Endothelial cell of umbilical vein (primary cell): Measurements from ENCODE around the gene NOL6. TPM values are rescaled to one million over a fixed set of nuclear protein-coding genes. Genes with fewer than 3 reads are reported as not detected.
A peak's percentile ranks its signal among the peaks of the same experiment; 100 is the strongest.

Source experiments
- BruUV-seq: library from RNA; stranded (reverse); fragments of 400-500 nt; replicated peaks from 2 replicates; lab custom pipeline; 2021; lab: Mats Ljungman, UMichigan
- CTCF ChIA-PET: fragments of 300-600, 350-600 bp; sonication (Branson Sonifier 250); formaldehyde crosslinking; loops from one replicate; lab custom pipeline; 2021; ENCODE audit warnings: antibody characterized with exemption, inconsistent platforms; lab: Charles Lee
- POLR2A ChIA-PET: fragments of 300-600, 350-600 bp; sonication (Branson Sonifier 250); formaldehyde crosslinking; loops from one replicate; lab custom pipeline; 2021; ENCODE audit warnings: antibody characterized with exemption, inconsistent platforms; lab: Charles Lee
- DNase-seq: peaks from one replicate; pipeline ENCODE4 v3.0.0-alpha.2; 2011; ENCODE audit warnings: low read depth, low spot score
- FAIRE-seq: peaks from 2 replicates; lab custom pipeline; 2011; peaks lifted over from hg19 to GRCh38; lab: Jason Lieb, UNC
- H2AFZ ChIP-seq: 2 replicates; pipeline ENCODE4 v1.6.0; 2012; ENCODE audit warnings: low read depth, low read length, control low read depth, inconsistent platforms
- H3K27ac ChIP-seq: 2 replicates; pipeline ENCODE4 v1.5.1; 2011; ENCODE audit warnings: low read depth, mild to moderate bottlenecking, control low read depth, low read length, moderate library complexity; ENCODE audit not compliant: insufficient read depth
- H3K27me3 ChIP-seq, 2 experiments: 2 replicates each; pipeline versions ENCODE4 v1.6.0 to v1.6.1; 2011; ENCODE audit warnings: low read length in 2 of 2, mixed read lengths in 1 of 2; ENCODE audit not compliant: control insufficient read depth in 2 of 2, insufficient read depth in 2 of 2
- H3K36me3 ChIP-seq, 2 experiments: 2 replicates in 1 of 2; 3 replicates in 1 of 2; pipeline ENCODE4 v1.5.1; 2011; ENCODE audit warnings: low read length in 2 of 2, mild to moderate bottlenecking in 1 of 2, moderate library complexity in 1 of 2; ENCODE audit not compliant: control insufficient read depth in 2 of 2, insufficient read depth in 2 of 2; ENCODE audit errors: extremely low read depth in 1 of 2
- H3K4me1 ChIP-seq: 3 replicates; pipeline ENCODE4 v1.5.1; 2011; ENCODE audit warnings: mild to moderate bottlenecking, low read length; ENCODE audit not compliant: control insufficient read depth, insufficient read depth; ENCODE audit errors: extremely low read depth
- H3K4me2 ChIP-seq: 2 replicates; pipeline ENCODE4 v1.6.1; 2011; ENCODE audit warnings: low read length, control low read depth, mixed read lengths; ENCODE audit not compliant: insufficient read depth
- H3K4me3 ChIP-seq, 3 experiments: fragments of 200-600 bp in 1 of 3; sonication (generic), shearing (Covaris generic) in 1 of 3; replicated peaks in 1 of 3; 2 replicates each; pipeline ENCODE4 v1.5.1; 2011 to 2016; ENCODE audit warnings: control low read depth in 3 of 3, low read length in 3 of 3, mild to moderate bottlenecking in 2 of 3, inconsistent platforms in 1 of 3, low read depth in 1 of 3, moderate library complexity in 1 of 3; ENCODE audit not compliant: insufficient read depth in 1 of 3
- H3K79me2 ChIP-seq: 2 replicates; pipeline ENCODE4 v1.6.0; 2012; ENCODE audit warnings: low read length, inconsistent platforms; ENCODE audit not compliant: control insufficient read depth, insufficient read depth
- H3K9ac ChIP-seq: replicated peaks from 2 replicates; pipeline ENCODE3; 2011; ENCODE audit warnings: low read length, control low read depth; ENCODE audit not compliant: insufficient read depth; ENCODE audit errors: extremely low read depth
- H3K9me1 ChIP-seq: replicated peaks from 3 replicates; pipeline ENCODE4 v1.6.0; 2011; ENCODE audit warnings: mild to moderate bottlenecking, low read length; ENCODE audit not compliant: control insufficient read depth, insufficient read depth; ENCODE audit errors: extremely low read depth
- H3K9me3 ChIP-seq: replicated peaks from 2 replicates; pipeline ENCODE4 v1.5.1; 2012; ENCODE audit warnings: low read length, inconsistent platforms; ENCODE audit not compliant: control insufficient read depth, insufficient read depth
- H4K20me1 ChIP-seq: replicated peaks from 2 replicates; pipeline ENCODE3; 2011; ENCODE audit warnings: mild to moderate bottlenecking, low read length; ENCODE audit not compliant: control insufficient read depth, insufficient read depth; ENCODE audit errors: extremely low read depth
- EZH2 ChIP-seq: IDR thresholded peaks from 2 replicates; pipeline ENCODE4 v1.6.1; 2012; ENCODE audit warnings: borderline replicate concordance, low read depth, mild to moderate bottlenecking, moderate library complexity, low read length, inconsistent platforms; ENCODE audit not compliant: severe bottlenecking
- FOS ChIP-seq: IDR thresholded peaks from 2 replicates; pipeline ENCODE4 v1.6.1; 2011; ENCODE audit warnings: mild to moderate bottlenecking, low read length, moderate library complexity, borderline replicate concordance; ENCODE audit not compliant: insufficient read depth
- GATA2 ChIP-seq: IDR thresholded peaks from 2 replicates; pipeline ENCODE4 v1.7.0; 2011; ENCODE audit warnings: low read depth, mild to moderate bottlenecking, moderate library complexity, mixed read lengths, low read length; ENCODE audit not compliant: insufficient read length, insufficient read depth
- JUN ChIP-seq: IDR thresholded peaks from 2 replicates; pipeline ENCODE4 v1.6.1; 2011; ENCODE audit warnings: borderline replicate concordance, low read depth; ENCODE audit not compliant: insufficient read length, insufficient read depth
- MYC ChIP-seq: IDR thresholded peaks from one replicate; pipeline ENCODE4 v1.6.1; 2011; ENCODE audit warnings: mild to moderate bottlenecking, low read depth, low read length
- POLR2A ChIP-seq: IDR thresholded peaks from 2 replicates; pipeline ENCODE4 v1.6.1; 2012; ENCODE audit warnings: low read depth, mild to moderate bottlenecking, control low read depth, low read length
- POLR2AphosphoS5 ChIP-seq: IDR thresholded peaks from 2 replicates; pipeline ENCODE4 v1.6.1; 2012; ENCODE audit warnings: low read depth, mild to moderate bottlenecking, control low read depth, low read length, moderate library complexity; ENCODE audit not compliant: insufficient read depth
- dilution Hi-C: fragments of 300-500 bp; cut with MboI; formaldehyde crosslinking; loops from one replicate; pipeline ENCODE4 v1.15.0; 2019; ENCODE audit warnings: low sequenced_read_pairs; ENCODE audit not compliant: extremely low pct_ligation_motif_present
- intact Hi-C: fragments of 100-400 bp; cut with micrococcal nuclease; formaldehyde crosslinking; loops from one replicate; pipeline ENCODE4 v1.10.0; 2022
- polyA plus RNA-seq, 4 experiments: library from polyadenylated mRNA; depleted of rRNA in 3 of 4; stranded (reverse) in 3 of 4; unstranded in 1 of 4; fragments of >200 nt; gene quantifications; 2 replicates each; pipeline versions ENCODE4 v1.2.1 to v1.2.3, GENCODE V29; 2011 to 2012; ENCODE audit warnings: missing spikeins in 1 of 4
- total RNA-seq: library from RNA; stranded (reverse); gene quantifications from 2 replicates; pipeline ENCODE4 v1.2.3, GENCODE V29; 2021
- TF ChIP-seq, protein P1 (sequence below): IDR thresholded peaks from 2 replicates; pipeline ENCODE4 v1.6.1; 2011; ENCODE audit not compliant: insufficient read depth, insufficient read length
- TF ChIP-seq, protein P2 (sequence below), 2 donors: IDR thresholded peaks; 1 replicate in 1 of 2; 2 replicates in 1 of 2; pipeline ENCODE4 v1.5.1; 2011; ENCODE audit warnings: low read length in 2 of 2, mild to moderate bottlenecking in 2 of 2, moderate library complexity in 2 of 2, control low read depth in 1 of 2, inconsistent platforms in 1 of 2, low read depth in 1 of 2; ENCODE audit not compliant: insufficient read depth in 1 of 2; ENCODE audit errors: extremely low read depth in 1 of 2

NOL6 gene
- total and polyA plus RNA-seq, 2 donors (not counting 3 experiments of a cell fraction or from before 2014, with no cell fraction given) = 35.7 to 45.1 TPM

DNA sequence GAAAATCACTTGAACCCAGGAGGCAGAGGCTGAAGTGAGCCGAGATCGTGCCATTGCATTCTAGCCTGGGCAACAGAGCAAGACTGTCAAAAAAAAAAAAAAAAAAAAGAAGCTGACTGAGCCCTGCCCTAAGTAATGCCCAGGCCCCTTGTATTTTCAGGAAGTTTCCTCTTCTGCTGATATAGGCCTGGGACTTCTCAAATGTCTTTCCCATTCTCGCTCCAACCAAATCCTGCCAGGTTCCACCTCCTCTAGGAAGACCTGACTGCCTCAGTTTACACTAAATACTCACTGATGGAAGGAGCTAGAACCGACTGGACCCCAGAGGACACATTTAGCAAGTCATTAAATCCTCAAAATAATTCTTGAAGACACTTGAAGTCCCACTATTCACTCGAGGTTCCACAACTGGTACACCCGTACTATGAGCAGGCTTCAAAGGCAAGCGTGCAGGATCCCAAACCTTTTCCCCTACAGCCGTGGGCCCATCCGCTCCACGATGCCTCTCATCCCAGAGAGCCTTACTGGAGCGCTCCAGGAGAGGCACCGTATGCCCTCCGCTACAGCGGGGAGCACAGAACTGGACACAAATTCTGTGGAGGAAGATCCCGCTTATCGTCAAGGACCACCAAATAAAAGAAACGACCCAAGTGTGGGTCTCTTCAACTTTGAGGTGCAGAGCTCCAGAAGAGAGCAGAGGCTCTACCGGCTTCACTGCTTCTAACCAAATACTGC lies 676 bp downstream of the NOL6 start:
- H3K27ac ChIP-seq = peak overlapping the region; percentile 27
- H3K79me2 ChIP-seq = peaks cover 20% of the 10 kb centered on the region
- TF ChIP-seq, protein P1, sequence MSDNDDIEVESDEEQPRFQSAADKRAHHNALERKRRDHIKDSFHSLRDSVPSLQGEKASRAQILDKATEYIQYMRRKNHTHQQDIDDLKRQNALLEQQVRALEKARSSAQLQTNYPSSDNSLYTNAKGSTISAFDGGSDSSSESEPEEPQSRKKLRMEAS = no peak
- TF ChIP-seq EZH2 (no peak), MYC (no peak), JUN (no peak), POLR2A (no peak), FOS (no peak), GATA2 (no peak), POLR2AphosphoS5 (no peak)
- TF ChIP-seq, protein P2, sequence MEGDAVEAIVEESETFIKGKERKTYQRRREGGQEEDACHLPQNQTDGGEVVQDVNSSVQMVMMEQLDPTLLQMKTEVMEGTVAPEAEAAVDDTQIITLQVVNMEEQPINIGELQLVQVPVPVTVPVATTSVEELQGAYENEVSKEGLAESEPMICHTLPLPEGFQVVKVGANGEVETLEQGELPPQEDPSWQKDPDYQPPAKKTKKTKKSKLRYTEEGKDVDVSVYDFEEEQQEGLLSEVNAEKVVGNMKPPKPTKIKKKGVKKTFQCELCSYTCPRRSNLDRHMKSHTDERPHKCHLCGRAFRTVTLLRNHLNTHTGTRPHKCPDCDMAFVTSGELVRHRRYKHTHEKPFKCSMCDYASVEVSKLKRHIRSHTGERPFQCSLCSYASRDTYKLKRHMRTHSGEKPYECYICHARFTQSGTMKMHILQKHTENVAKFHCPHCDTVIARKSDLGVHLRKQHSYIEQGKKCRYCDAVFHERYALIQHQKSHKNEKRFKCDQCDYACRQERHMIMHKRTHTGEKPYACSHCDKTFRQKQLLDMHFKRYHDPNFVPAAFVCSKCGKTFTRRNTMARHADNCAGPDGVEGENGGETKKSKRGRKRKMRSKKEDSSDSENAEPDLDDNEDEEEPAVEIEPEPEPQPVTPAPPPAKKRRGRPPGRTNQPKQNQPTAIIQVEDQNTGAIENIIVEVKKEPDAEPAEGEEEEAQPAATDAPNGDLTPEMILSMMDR (IDR thresholded peaks at IDR 0.05; ENCODE audit: extremely low read depth in 1 of 2, insufficient read depth in 1 of 2, low read depth in 1 of 2, low read length in 2 of 2) = no peak
- CTCF ChIA-PET = interaction anchor here (1.2 to 5.1 kb wide), 10 partner anchors 9 to 186 kb away, joined by 4 to 49 read pairs (median 11); partner anchors contain the start of genes ANKRD18B and AQP3
- H3K36me3 ChIP-seq = peaks cover 1 to 31% of the 10 kb centered on the region in 2 experiments
- intact Hi-C loops (loop anchor here (2.0 to 5.0 kb wide), 4 partner anchors 14 to 249 kb away; partner anchors contain the start of gene BAG1), dilution Hi-C loops (no loop called here)
- TSS peak; percentile 65 for BruUV-seq
- H3K4me1 ChIP-seq = peaks cover 15% of the 10 kb centered on the region
- no peaks in the 10 kb centered on the region for H3K27me3 ChIP-seq
- no peak for DNase-seq
- H4K20me1 ChIP-seq = no peaks in the 10 kb centered on the region
- H3K4me2 ChIP-seq = peak overlapping the region; percentile 90
- H3K9me1 ChIP-seq = no peaks in the 10 kb centered on the region
- POLR2A ChIA-PET = interaction anchor here (0.7 to 1.5 kb wide), 9 partner anchors 9 to 448 kb away, joined by 3 to 8 read pairs (median 4); partner anchors contain the start of genes ANKRD18B and DNAJA1
- peak overlapping the region; percentile 62 to 96 (median 89) for H3K4me3 ChIP-seq
- H2AFZ ChIP-seq = peak overlapping the region; percentile 79
- FAIRE-seq = peak; percentile 28
- H3K9me3 ChIP-seq = no peaks in the 10 kb centered on the region
- H3K9ac ChIP-seq = peak overlapping the region; percentile 76
